HG02973 (cell line): ENCODE results near the gene RBM47.
"Not testable (repeated sequence)": the region's sequence is repeated elsewhere in the genome, so short reads cannot be mapped to it uniquely, and the experiment has no call there.

Source experiments
- ATAC-seq: cut with Tn5 transposase; IDR thresholded peaks from one replicate; pipeline ENCODE4 v1.9.1; 2021; ENCODE audit warnings: moderate library complexity; ENCODE audit not compliant: unreplicated experiment

The RBM47 gene

GRCh38 chr4:40455340-40455902 is 174.2 kb downstream of the RBM47 start:
- ATAC-seq, result no peak

- ATAC-seq, result no peak
Measured at GRCh38 chr4:40454816-40455215, 174.8 kb downstream of the RBM47 start.

- ATAC-seq, result no peak
Measured at GRCh38 chr4:40453912-40454311, 175.8 kb downstream of the RBM47 start.

GRCh38 chr4:40448875-40449274 is 180.8 kb downstream of the RBM47 start:
- ATAC-seq, result no peak

- no peak for ATAC-seq
Measured at GRCh38 chr4:40446839-40447238, 182.8 kb downstream of the RBM47 start.

GRCh38 chr4:40446261-40446750 is 183.4 kb downstream of the RBM47 start:
- not testable (repeated sequence) for ATAC-seq

GRCh38 chr4:40445671-40446070 is 184.0 kb downstream of the RBM47 start:
- ATAC-seq, result no peak

- no peak for ATAC-seq
Measured at GRCh38 chr4:40441430-40441829, 188.2 kb downstream of the RBM47 start.

GRCh38 chr4:40439519-40439918 is 190.1 kb downstream of the RBM47 start:
- no peak for ATAC-seq

GRCh38 chr4:40438384-40439026 is 191.2 kb downstream of the RBM47 start:
- ATAC-seq, result no peak

- no peak for ATAC-seq
Measured at GRCh38 chr4:40437741-40438383, 191.8 kb downstream of the RBM47 start.

GRCh38 chr4:40435306-40435705 is 194.4 kb downstream of the RBM47 start:
- ATAC-seq, result not testable (repeated sequence)

- no peak for ATAC-seq
Measured at GRCh38 chr4:40434126-40434687, 195.5 kb downstream of the RBM47 start.

GRCh38 chr4:40432504-40432903 is 197.2 kb downstream of the RBM47 start:
- ATAC-seq, result no peak

- not testable (repeated sequence) for ATAC-seq
Measured at GRCh38 chr4:40427871-40428270, 201.8 kb downstream of the RBM47 start.

- ATAC-seq, result no peak
Measured at GRCh38 chr4:40427128-40427527, 202.5 kb downstream of the RBM47 start.

- no peak for ATAC-seq
Measured at GRCh38 chr4:40425799-40426574, 203.7 kb downstream of the RBM47 start.

- no peak for ATAC-seq
Measured at GRCh38 chr4:40423735-40424134, 205.9 kb downstream of the RBM47 start.

- no peak for ATAC-seq
Measured at GRCh38 chr4:40421839-40422708, 207.6 kb downstream of the RBM47 start.

GRCh38 chr4:40419231-40419912 is 210.3 kb downstream of the RBM47 start:
- ATAC-seq, result no peak
